Stimulated activated CD4-positive, alpha-beta T cell treated with anti-CD3 and anti-CD28 coated beads, Interleukin-1b, Interleukin-23, amount 100 ng/mL, for 48 hours (primary cell): ENCODE measurements around the gene DPM3.
A peak's percentile ranks its signal among the peaks of the same experiment; 100 is the strongest.
"Not testable (repeated sequence)": the region's sequence is repeated elsewhere in the genome, so short reads cannot be mapped to it uniquely, and the experiment has no call there.

Experiments used
- DNase-seq: peaks from one replicate; pipeline ENCODE4 v3.0.0-alpha.2; 2020

Gene DPM3

GRCh38 chr1:155174324-155175280, 34.3 kb upstream of the DPM3 start:
- DNase-seq: peak; percentile 55

GRCh38 chr1:155173478-155174323, 33.4 kb upstream of the DPM3 start, which contains the start of gene TRIM46:
Gene TRIM46 (plus strand): TSS chr1:155173849. CDS start chr1:155173967, 118 bp downstream.
- peak; percentile 78 for DNase-seq

GRCh38 chr1:155172732-155173477, 32.6 kb upstream of the DPM3 start, which contains the start of gene KRTCAP2:
Gene KRTCAP2 (minus strand): TSS chr1:155173304. CDS start chr1:155173224, 80 bp downstream.
- DNase-seq: peak; percentile 96

- no peak for DNase-seq
Observed at GRCh38 chr1:155171836-155172731, 31.8 kb upstream of the DPM3 start.

- DNase-seq: no peak
Observed at GRCh38 chr1:155170806-155171205, 30.5 kb upstream of the DPM3 start.

- no peak for DNase-seq
Observed at GRCh38 chr1:155170101-155170785, 29.9 kb upstream of the DPM3 start.

GRCh38 chr1:155169541-155169940, 29.2 kb upstream of the DPM3 start:
- no peak for DNase-seq

GRCh38 chr1:155168456-155169210, 28.3 kb upstream of the DPM3 start:
- no peak for DNase-seq

- not testable (repeated sequence) for DNase-seq
Observed at GRCh38 chr1:155168105-155168445, 27.7 kb upstream of the DPM3 start.

- DNase-seq: peak; percentile 86
Observed at GRCh38 chr1:155167166-155168104, 27.1 kb upstream of the DPM3 start.

- no peak for DNase-seq
Observed at GRCh38 chr1:155166471-155167165, 26.3 kb upstream of the DPM3 start.

- DNase-seq: no peak
Observed at GRCh38 chr1:155166051-155166470, 25.7 kb upstream of the DPM3 start.

- DNase-seq: not testable (repeated sequence)
Observed at GRCh38 chr1:155164625-155165024, 24.3 kb upstream of the DPM3 start.

- DNase-seq: not testable (repeated sequence)
Observed at GRCh38 chr1:155163785-155164184, 23.5 kb upstream of the DPM3 start.

GRCh38 chr1:155162631-155163030, 22.3 kb upstream of the DPM3 start:
- not testable (repeated sequence) for DNase-seq

- no peak for DNase-seq
Observed at GRCh38 chr1:155160128-155160527, 19.8 kb upstream of the DPM3 start.

GRCh38 chr1:155158991-155159390, 18.7 kb upstream of the DPM3 start:
- DNase-seq: no peak

GRCh38 chr1:155155996-155156643, 15.8 kb upstream of the DPM3 start:
- DNase-seq: not testable (repeated sequence)
